ENCODE measurements around the gene CETP.
"Not testable (repeated sequence)": the region's sequence is repeated elsewhere in the genome, so short reads cannot be mapped to it uniquely, and the experiment has no call there.

Gene CETP

GRCh38 chr16:56961851-56962281 is at the start of gene CETP:
CETP (plus strand) TSS chr16:56961950; CDS start chr16:56961980, 30 bp downstream.
- DNase-seq = no peak

GRCh38 chr16:56912746-56913708 is 48.7 kb upstream of the CETP start:
- DNase-seq = no peak

GRCh38 chr16:56914896-56915295 is 46.9 kb upstream of the CETP start:
- DNase-seq = no peak

- DNase-seq = no peak
These were observed 46.2 kb upstream of the CETP start for GRCh38 chr16:56915336-56916119.

GRCh38 chr16:56916571-56917403 is 45.0 kb upstream of the CETP start:
- DNase-seq = no peak

GRCh38 chr16:56918467-56919012 is 43.2 kb upstream of the CETP start:
- DNase-seq = no peak

- DNase-seq = no peak
These were observed 42.5 kb upstream of the CETP start for GRCh38 chr16:56919099-56919800.

- DNase-seq = no peak
These were observed 40.2 kb upstream of the CETP start for GRCh38 chr16:56921571-56921970.

- no peak for DNase-seq
These were observed 38.2 kb upstream of the CETP start for GRCh38 chr16:56923481-56924091.

- no peak for DNase-seq
These were observed 34.3 kb upstream of the CETP start for GRCh38 chr16:56927471-56927870.

- DNase-seq = no peak
These were observed 32.1 kb upstream of the CETP start for GRCh38 chr16:56929639-56930038.

- peak; percentile 37 for DNase-seq
These were observed 31.1 kb upstream of the CETP start for GRCh38 chr16:56930486-56931270.

- peak; percentile 10 for DNase-seq
These were observed 30.4 kb upstream of the CETP start for GRCh38 chr16:56931271-56931891.

- peak; percentile 97 for DNase-seq
These were observed 29.6 kb upstream of the CETP start, which contains the start of gene HERPUD1 for GRCh38 chr16:56931892-56932720. HERPUD1 (plus strand) TSS chr16:56932142; CDS start chr16:56932245, 103 bp downstream.

- peak; percentile 74 for DNase-seq
These were observed 28.8 kb upstream of the CETP start for GRCh38 chr16:56932721-56933619.

GRCh38 chr16:56933828-56934598 is 27.7 kb upstream of the CETP start:
- DNase-seq = no peak

- DNase-seq = not testable (repeated sequence)
These were observed 27.1 kb upstream of the CETP start for GRCh38 chr16:56934599-56935145.

All from hematopoietic multipotent progenitor cell treated with erythropoietin and hydrocortisone succinate and interleukin-3 and kit ligand, for 8 days (in vitro differentiated cells).